HG03342 (cell line): ENCODE results near the gene DET1.

Experiments used
- ATAC-seq: cut with Tn5 transposase; IDR thresholded peaks from one replicate; pipeline ENCODE4 v1.9.1; 2021; ENCODE audit warnings: mild to moderate bottlenecking, moderate library complexity; ENCODE audit not compliant: unreplicated experiment

Gene DET1

DNA sequence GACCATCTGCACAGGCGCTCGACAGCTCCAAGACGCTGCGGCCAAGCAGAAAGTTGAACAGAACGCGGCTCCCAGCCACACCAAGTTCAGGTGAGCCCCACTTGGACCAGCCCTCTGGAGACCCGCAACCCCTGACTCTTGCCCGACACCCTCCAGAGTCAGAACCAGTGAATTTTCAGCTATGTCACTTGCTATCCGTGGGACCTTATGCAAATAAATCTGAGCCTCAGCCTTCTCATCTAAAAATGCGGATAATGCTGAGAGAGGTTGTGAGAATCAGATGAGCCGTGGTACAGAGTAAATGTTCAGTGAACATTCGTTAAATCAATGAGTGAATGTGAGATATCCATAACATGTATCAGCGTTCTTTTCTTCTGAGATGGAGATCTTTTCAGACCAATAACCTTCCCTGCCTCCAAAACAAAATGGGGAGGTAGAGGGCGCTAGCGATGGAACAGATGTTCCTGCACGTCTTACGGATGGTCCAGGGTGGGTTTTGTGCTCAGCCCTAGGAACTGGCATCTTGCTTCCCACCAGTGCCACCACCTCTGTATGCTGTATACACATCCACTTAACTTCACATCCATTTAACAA is 78.4 kb downstream of the DET1 start:
- ATAC-seq: no peak

DNA sequence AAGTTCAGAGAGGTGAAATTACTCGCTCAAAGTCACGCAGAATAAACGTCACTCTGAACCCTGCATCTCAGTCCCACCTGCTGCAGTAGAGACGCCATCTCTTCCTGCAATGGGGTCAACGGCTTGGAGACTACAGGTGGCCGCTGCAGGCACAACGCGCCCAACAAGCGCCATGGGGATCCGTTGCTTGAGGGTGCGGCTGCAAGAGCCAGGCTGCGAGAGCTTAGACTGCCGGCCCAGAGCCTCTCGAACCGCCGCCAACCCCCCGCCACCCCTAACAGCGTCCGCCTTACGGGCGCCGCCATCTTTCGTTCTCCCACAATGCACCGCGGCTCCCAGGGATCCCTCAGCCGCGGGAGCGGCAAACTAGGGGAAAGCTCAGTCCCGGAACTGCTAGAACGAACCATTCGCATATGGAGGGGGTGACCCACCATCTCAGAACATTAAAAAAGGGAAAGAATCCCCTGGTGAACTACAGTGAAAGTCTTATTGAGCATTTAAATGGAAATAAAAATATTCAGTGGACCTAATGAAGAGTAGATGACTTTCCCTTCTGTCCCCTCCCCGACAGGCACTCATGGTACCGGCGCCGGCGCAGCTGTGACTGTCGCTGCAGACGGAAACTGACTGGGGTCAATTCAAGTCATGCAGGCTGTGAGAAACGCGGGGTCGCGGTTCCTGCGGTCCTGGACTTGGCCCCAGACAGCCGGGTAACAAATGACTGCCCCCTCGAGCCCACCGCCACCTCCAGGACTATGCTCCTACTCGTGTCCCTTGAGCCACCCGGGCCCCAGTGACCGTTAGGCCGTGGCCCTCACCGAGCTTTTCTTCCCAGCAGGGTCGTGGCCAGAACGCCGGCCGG is 79.2 kb downstream of the DET1 start, which contains the start of the genes MRPL46 and MRPS11:
Gene MRPL46, minus strand, starts transcription at position 316 of the 862 bp plus-strand sequence. Its CDS starts 11 bp downstream, at position 305.
Gene MRPS11, plus strand, starts transcription at position 636 of the 862 bp plus-strand sequence. Its CDS starts 10 bp downstream, at position 646.
- ATAC-seq: peak; percentile 84

DNA sequence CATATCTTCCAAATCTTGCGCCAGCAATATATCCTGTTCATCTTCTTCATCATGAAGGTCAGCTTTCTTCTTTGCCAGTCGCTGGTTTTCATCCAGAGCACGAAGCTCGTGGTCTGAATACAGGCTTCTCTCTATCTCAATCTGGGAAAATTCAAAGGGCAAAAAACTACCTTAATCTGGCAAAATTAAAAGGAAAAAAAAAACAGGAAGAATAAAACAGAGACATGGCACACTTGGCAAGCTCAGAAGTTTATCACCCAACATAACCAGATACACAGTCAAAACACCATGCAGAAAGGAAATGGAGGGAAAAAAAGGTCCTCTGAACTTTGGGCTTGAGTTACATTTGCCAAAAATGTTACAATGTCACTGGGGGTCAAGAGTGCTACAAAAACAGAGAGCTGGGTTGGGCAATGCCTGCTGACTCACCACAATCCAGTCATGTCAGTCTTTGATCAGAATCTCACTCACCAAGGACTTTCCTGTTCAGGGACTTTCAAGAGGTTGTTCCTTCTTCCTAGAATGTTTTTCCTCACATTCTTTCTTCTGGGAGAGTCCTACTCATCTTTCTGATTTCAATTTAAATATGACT is 80.8 kb downstream of the DET1 start:
- no peak for ATAC-seq

DNA sequence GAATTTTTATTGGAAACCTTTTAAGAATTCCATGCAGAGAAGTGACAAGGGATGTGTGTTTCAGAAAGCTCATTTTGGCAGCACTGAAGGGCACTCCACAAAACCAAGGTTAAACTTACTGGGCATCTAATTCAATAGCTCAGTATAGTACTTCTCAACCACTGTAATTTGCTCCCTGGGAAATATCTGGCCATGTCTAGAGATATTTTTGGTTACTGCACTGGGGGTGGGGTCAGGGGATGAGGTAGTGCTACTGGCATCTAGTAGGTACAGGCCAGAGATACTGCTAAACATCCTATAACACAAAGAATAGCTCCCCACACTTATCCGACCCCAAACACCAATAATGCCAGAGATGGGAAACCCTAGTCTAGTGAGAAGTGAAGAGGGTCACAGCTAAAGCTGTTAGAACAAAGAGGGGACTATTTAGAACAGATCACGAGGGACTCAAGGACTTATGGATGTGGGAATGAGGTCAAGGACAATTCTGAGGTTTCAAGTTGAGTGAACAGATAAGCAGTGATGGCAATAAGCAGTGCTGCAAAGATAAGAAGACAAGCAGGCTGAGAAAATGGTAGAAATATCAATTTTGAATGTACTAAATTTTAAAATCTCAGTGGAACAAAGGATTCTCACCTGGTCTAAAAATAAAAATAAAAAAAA is 82.5 kb downstream of the DET1 start:
- no peak for ATAC-seq
